Stimulated activated CD4-positive, alpha-beta T cell treated with anti-CD3 and anti-CD28 coated beads, TNF-alpha, amount 100 ng/mL, for 4 hours (primary cell): ENCODE results near the gene FOXC2.
"Not testable (repeated sequence)": the region's sequence is repeated elsewhere in the genome, so short reads cannot be mapped to it uniquely, and the experiment has no call there.

ENCODE experiments used
- DNase-seq, 3 experiments: peaks; one replicate each; pipeline ENCODE4 v3.0.0-alpha.2; 2020; ENCODE audit warnings: low read depth in 3 of 3

Gene FOXC2

GRCh38 chr16:86587955-86588354, 21.3 kb downstream of the FOXC2 start:
- DNase-seq = not testable (repeated sequence)

- DNase-seq = no peak
Observed at GRCh38 chr16:86590501-86591144, 24.0 kb downstream of the FOXC2 start.

- DNase-seq = no peak
Observed at GRCh38 chr16:86591270-86591669, 24.6 kb downstream of the FOXC2 start.

- DNase-seq = no peak
Observed at GRCh38 chr16:86593913-86594620, 27.4 kb downstream of the FOXC2 start.

- no peak for DNase-seq
Observed at GRCh38 chr16:86594721-86595120, 28.1 kb downstream of the FOXC2 start.

GRCh38 chr16:86595983-86596605, 29.5 kb downstream of the FOXC2 start:
- no peak for DNase-seq

GRCh38 chr16:86597126-86597879, 30.7 kb downstream of the FOXC2 start:
- no peak for DNase-seq

GRCh38 chr16:86597880-86598606, 31.4 kb downstream of the FOXC2 start:
- no peak for DNase-seq

- no peak for DNase-seq
Observed at GRCh38 chr16:86598607-86599565, 32.3 kb downstream of the FOXC2 start.

- no peak for DNase-seq
Observed at GRCh38 chr16:86601356-86601755, 34.7 kb downstream of the FOXC2 start.

- no peak for DNase-seq
Observed at GRCh38 chr16:86602521-86602920, 35.9 kb downstream of the FOXC2 start.

- peak; percentile 8 to 21 (median 21) for DNase-seq
Observed at GRCh38 chr16:86604436-86605193, 38.0 kb downstream of the FOXC2 start.

- DNase-seq = no peak
Observed at GRCh38 chr16:86605950-86606349, 39.3 kb downstream of the FOXC2 start.

- no peak for DNase-seq
Observed at GRCh38 chr16:86608301-86608747, 41.7 kb downstream of the FOXC2 start.

GRCh38 chr16:86609115-86609514, 42.5 kb downstream of the FOXC2 start:
- no peak for DNase-seq

GRCh38 chr16:86609661-86610060, 43.0 kb downstream of the FOXC2 start:
- no peak for DNase-seq

GRCh38 chr16:86610779-86611524, 44.3 kb downstream of the FOXC2 start:
- DNase-seq = no peak

GRCh38 chr16:86611525-86611855, 44.9 kb downstream of the FOXC2 start:
- DNase-seq = no peak

- DNase-seq = no peak
Observed at GRCh38 chr16:86611941-86612340, 45.3 kb downstream of the FOXC2 start.
